SH-SY5Y (cell line): Measurements from ENCODE around the gene SLC34A1.

Experiments
- GATA2 ChIP-seq: IDR thresholded peaks from 2 replicates; pipeline ENCODE4 v1.6.1; 2011; ENCODE audit warnings: mild to moderate bottlenecking, low read depth, low read length
- GATA3 ChIP-seq: IDR thresholded peaks from 2 replicates; pipeline ENCODE4 v1.6.1; 2011; ENCODE audit warnings: low read depth, mild to moderate bottlenecking, low read length, moderate library complexity

DNA sequence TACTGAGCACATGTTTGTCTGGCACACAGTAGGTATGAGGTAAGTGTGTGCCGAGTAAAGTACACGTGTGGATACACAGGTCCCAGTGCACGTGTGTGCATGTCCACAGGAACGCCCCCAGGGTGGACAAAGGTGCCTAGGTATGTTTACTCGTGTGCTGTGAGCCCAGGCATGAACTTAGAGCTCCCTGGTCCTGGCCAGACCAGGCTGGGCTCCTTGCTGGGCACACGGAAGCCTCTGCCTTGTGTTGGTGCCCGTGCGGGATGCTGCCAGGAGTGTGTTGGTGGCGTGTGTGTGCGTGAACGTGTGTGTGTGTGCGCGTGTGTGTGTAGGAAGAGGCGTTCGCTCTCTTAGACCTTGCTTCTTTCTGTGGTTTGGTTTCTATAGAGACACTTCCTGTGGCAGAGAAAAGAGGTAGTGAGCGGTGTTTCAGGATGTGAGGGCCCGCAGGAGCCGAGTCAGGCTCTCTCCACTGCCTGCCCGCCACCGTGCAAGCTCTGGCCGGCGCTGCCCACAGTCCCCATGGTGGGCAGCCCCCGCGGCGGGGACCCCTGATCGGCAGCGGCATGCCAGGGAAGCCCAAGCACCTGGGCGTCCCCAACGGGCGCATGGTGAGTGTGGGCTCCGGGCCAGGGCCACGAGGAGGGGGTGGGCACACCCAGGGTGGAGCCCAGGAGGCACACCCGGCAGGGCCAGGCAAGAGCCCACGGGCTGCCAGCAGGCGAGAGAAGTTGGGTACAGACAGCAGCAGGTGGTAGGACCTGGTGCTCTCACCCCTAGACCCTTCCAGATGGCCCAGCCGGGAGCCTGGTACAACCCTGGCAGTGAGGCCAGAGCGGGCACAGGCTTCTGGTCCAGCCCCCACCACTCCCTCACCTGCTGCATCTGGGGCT lies 26.5 kb upstream of the SLC34A1 start, which contains the start of gene RGS14:
- TF ChIP-seq GATA3, result no peak
- TF ChIP-seq GATA2, result no peak
